SU-DHL-6 (cell line): ENCODE measurements around the gene MACIR.

Experiments used
- H2AFZ ChIP-seq: fragments of 200-600 bp; sonication (generic); 2 replicates; pipeline ENCODE4 v1.6.1; 2014; ENCODE audit warnings: low read depth, mild to moderate bottlenecking, moderate library complexity, mixed read lengths, antibody characterized with exemption, low read length; ENCODE audit not compliant: severe bottlenecking
- H3F3A ChIP-seq: fragments of 200-600 bp; shearing (Covaris generic); 2 replicates; pipeline ENCODE4 v1.6.0; 2016; ENCODE audit warnings: antibody characterized with exemption, mild to moderate bottlenecking; ENCODE audit not compliant: insufficient read depth
- H3K27ac ChIP-seq: fragments of 200-600 bp; sonication (generic); 2 replicates; pipeline ENCODE4 v1.5.1; 2016; ENCODE audit warnings: low read depth, mild to moderate bottlenecking, low read length, moderate library complexity, mixed read lengths
- H3K27me3 ChIP-seq: fragments of 200-600 bp; sonication (generic), shearing (Covaris generic); 2 replicates; pipeline ENCODE4 v1.6.0; 2014; ENCODE audit warnings: mild to moderate bottlenecking, low read length
- H3K36me3 ChIP-seq: fragments of 200-600 bp; sonication (generic); 2 replicates; pipeline ENCODE4 v1.6.1; 2014; ENCODE audit warnings: mild to moderate bottlenecking, low read length, mixed read lengths
- H3K4me2 ChIP-seq: fragments of 300-600, 200-600 bp; shearing (Covaris generic), sonication (generic); 2 replicates; pipeline ENCODE4 v1.6.0; 2014; ENCODE audit warnings: low read length, low read depth, mild to moderate bottlenecking; ENCODE audit not compliant: poor library complexity, severe bottlenecking
- H3K4me3 ChIP-seq: fragments of 200-600 bp; sonication (generic); 2 replicates; pipeline ENCODE4 v1.5.1; 2014; ENCODE audit warnings: antibody characterized with exemption, low read length, mild to moderate bottlenecking, mixed read lengths; ENCODE audit not compliant: insufficient read depth, poor library complexity, severe bottlenecking
- H3K79me2 ChIP-seq: fragments of 200-600 bp; sonication (generic); 2 replicates; pipeline ENCODE4 v1.6.1; 2014; ENCODE audit warnings: mild to moderate bottlenecking, low read length, moderate library complexity; ENCODE audit not compliant: insufficient read depth
- H3K9ac ChIP-seq: fragments of 200-600 bp; sonication (generic); 2 replicates; pipeline ENCODE4 v1.7.0; 2014; ENCODE audit warnings: mild to moderate bottlenecking, low read length
- H3K9me2 ChIP-seq: fragments of 200-600 bp; sonication (generic); replicated peaks from 2 replicates; pipeline ENCODE4 v1.6.1; 2014; ENCODE audit warnings: low read length; ENCODE audit not compliant: insufficient read depth
- H3K9me3 ChIP-seq: fragments of 200-600 bp; sonication (generic); 2 replicates; pipeline ENCODE4 v1.6.1; 2014; ENCODE audit warnings: low read length, mixed read lengths; ENCODE audit not compliant: insufficient read depth
- H4K20me1 ChIP-seq: fragments of 200-600 bp; sonication (generic); 2 replicates; pipeline ENCODE4 v1.6.1; 2014; ENCODE audit warnings: low read depth, mild to moderate bottlenecking, antibody characterized with exemption, low read length, moderate library complexity, mixed read lengths
- CTCF ChIP-seq: fragments of 200-600 bp; sonication (generic); IDR thresholded peaks from one replicate; pipeline ENCODE4 v1.5.1; 2017; ENCODE audit warnings: antibody characterized with exemption, mild to moderate bottlenecking, low read length, moderate library complexity; ENCODE audit not compliant: insufficient read depth, poor library complexity, severe bottlenecking
- EZH2phosphoT487 ChIP-seq: fragments of 200-600 bp; sonication (generic), shearing (Covaris generic); conservative IDR thresholded peaks from 2 replicates; pipeline ENCODE4 v1.6.1; 2018; ENCODE audit warnings: mild to moderate bottlenecking, antibody characterized with exemption, low read length, moderate library complexity, mixed read lengths

Gene MACIR

GRCh38 chr5:103295871-103296270, 37.3 kb downstream of the MACIR start:
- Histone ChIP-seq H3K9ac (no peak overlapping the region), H3K9me3 (no peaks in the 10 kb centered on the region), H3K4me2 (no peak overlapping the region), H4K20me1 (no peaks in the 10 kb centered on the region), H3K79me2 (no peaks in the 10 kb centered on the region), H2AFZ (no peak overlapping the region), H3K27ac (no peak overlapping the region), H3K27me3 (no peaks in the 10 kb centered on the region; the same call in 1 of the 2 replicates), H3K9me2 (no peaks in the 10 kb centered on the region), H3K4me3 (no peak overlapping the region), H3K36me3 (no peaks in the 10 kb centered on the region), H3F3A (no peaks in the 10 kb centered on the region)
- TF ChIP-seq EZH2phosphoT487, result no peak
- no peak for TF ChIP-seq CTCF

GRCh38 chr5:103298117-103298516, 39.6 kb downstream of the MACIR start:
- Histone ChIP-seq H2AFZ (no peak overlapping the region), H3K4me3 (no peak overlapping the region), H3K9me2 (no peaks in the 10 kb centered on the region), H3F3A (no peaks in the 10 kb centered on the region), H3K9ac (no peak overlapping the region), H3K79me2 (no peaks in the 10 kb centered on the region), H4K20me1 (no peaks in the 10 kb centered on the region), H3K36me3 (no peaks in the 10 kb centered on the region), H3K4me2 (no peak overlapping the region), H3K27me3 (no peaks in the 10 kb centered on the region; the same call in 1 of the 2 replicates), H3K27ac (no peak overlapping the region), H3K9me3 (no peaks in the 10 kb centered on the region)
- TF ChIP-seq EZH2phosphoT487 (no peak), CTCF (no peak)

- Histone ChIP-seq H3K27me3 (no peaks in the 10 kb centered on the region; the same call in 1 of the 2 replicates), H3K9me3 (no peaks in the 10 kb centered on the region), H3K4me3 (no peak overlapping the region), H3K4me2 (no peak overlapping the region), H3K9ac (no peak overlapping the region), H2AFZ (no peak overlapping the region), H3K9me2 (no peaks in the 10 kb centered on the region), H4K20me1 (no peaks in the 10 kb centered on the region), H3K36me3 (no peaks in the 10 kb centered on the region), H3K79me2 (no peaks in the 10 kb centered on the region), H3K27ac (no peak overlapping the region), H3F3A (no peaks in the 10 kb centered on the region)
- TF ChIP-seq CTCF (no peak), EZH2phosphoT487 (no peak)
Measured at GRCh38 chr5:103298607-103299188, 40.1 kb downstream of the MACIR start.

GRCh38 chr5:103305809-103306208, 47.2 kb downstream of the MACIR start:
- TF ChIP-seq CTCF, result no peak
- TF ChIP-seq EZH2phosphoT487, result no peak
- Histone ChIP-seq H3K27ac (no peak overlapping the region), H3K27me3 (no peaks in the 10 kb centered on the region), H3K79me2 (no peaks in the 10 kb centered on the region), H3K9ac (no peak overlapping the region), H3K9me3 (no peaks in the 10 kb centered on the region), H3K9me2 (no peaks in the 10 kb centered on the region), H3K4me2 (no peak overlapping the region), H3F3A (no peaks in the 10 kb centered on the region), H4K20me1 (no peaks in the 10 kb centered on the region), H2AFZ (no peak overlapping the region), H3K4me3 (no peak overlapping the region), H3K36me3 (no peaks in the 10 kb centered on the region)
